ENCODE data around the gene C14orf39.

- TF ChIP-seq CTCF (IDR thresholded peaks at IDR 0.05), result no peak
- no peak for TF ChIP-seq POLR2A (IDR thresholded peaks at IDR 0.05)
These were observed 29.8 kb upstream of the C14orf39 start for GRCh38 chr14:60515511-60516289.
